Measurements from ENCODE around the gene SBF2. TPM values are rescaled to one million over a fixed set of nuclear protein-coding genes. Genes with fewer than 3 reads are reported as not detected.

The SBF2 gene
- total RNA-seq, 1 experiment from 2014 or later: 30.2 TPM

DNA sequence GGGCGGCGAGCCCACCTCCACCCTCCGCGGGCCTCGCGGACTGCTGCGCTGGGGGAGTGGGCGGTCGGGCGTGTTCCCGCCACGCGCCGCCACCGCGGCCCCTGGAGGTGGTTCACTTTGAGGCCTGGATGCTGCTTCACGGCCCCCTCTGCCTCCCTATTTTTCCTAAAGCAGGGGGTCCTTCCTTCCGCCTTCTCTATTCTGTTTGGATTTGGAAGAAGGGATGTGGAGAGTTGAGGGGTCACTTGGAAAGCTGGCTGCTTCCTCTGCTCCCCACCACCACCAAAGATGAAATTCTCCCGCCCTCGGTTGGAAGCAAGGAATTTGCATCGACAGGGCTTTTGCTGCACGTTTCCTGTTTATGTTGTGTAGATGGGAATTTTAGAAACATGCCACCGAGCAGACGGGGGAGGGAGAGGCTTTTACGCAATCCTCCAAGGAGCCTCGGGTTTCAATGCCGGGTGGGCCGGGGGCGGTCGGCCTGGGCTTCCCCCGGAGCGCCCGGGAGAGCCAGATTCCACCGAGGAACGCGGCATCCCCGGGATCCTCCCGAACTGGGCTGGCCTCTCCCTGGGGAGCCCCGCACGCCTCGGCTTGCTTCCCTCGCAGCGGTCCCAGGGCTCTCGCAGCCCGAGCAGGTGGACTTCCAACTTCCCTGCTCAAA, 403 bp upstream of the SBF2 start:
- no peak overlapping the region for H2BK20ac ChIP-seq (ENCODE audit: low read depth, low read length, poor library complexity, severe bottlenecking)
- peak overlapping the region; percentile 69 for H3K27ac ChIP-seq (ENCODE audit: insufficient read length, low read depth, low read length)
- H4K8ac ChIP-seq (replicated peaks; ENCODE audit: insufficient read length, low read depth, low read length): no peak overlapping the region
- peaks cover 9% of the 10 kb centered on the region; the same call in 1 of the 2 replicates for H3K4me1 ChIP-seq (ENCODE audit: insufficient read depth, low read length)
- H2BK12ac ChIP-seq (ENCODE audit: insufficient read length, low read depth, low read length): no peak overlapping the region
- H2AFZ ChIP-seq (ENCODE audit: low read length): peak overlapping the region; percentile 5
- H4K91ac ChIP-seq (ENCODE audit: insufficient read length, low read depth, low read length): no peak overlapping the region
- Mint-ChIP-seq H3K4me3 (peak overlapping the region; percentile 84 to 93), H3K27me3 (ENCODE audit: low read depth) (no peaks in the 10 kb centered on the region; the same call in 1 of the 2 replicates), H3K9me3 (no peaks in the 10 kb centered on the region; a peak in 1 of 5 replicates), H3K36me3 (ENCODE audit: insufficient read depth in 1 of 3, low read depth in 3 of 3) (peaks cover 5 to 13% (median 12%) of the 10 kb centered on the region in 3 experiments; a peak in 6 of 7 replicates), H3K4me1 (peaks cover 41 to 43% of the 10 kb centered on the region in 2 experiments), H3K27ac (peak overlapping the region; percentile 73 to 98 (median 94))
- peak overlapping the region; percentile 85; the same call in 1 of the 2 replicates for H3K14ac ChIP-seq (ENCODE audit: insufficient read depth, low read length)
- H3K4ac ChIP-seq (ENCODE audit: low read depth, low read length): no peak overlapping the region
- peak; percentile 50 for DNase-seq
- no peak for TF ChIP-seq CTCF (conservative IDR thresholded peaks at IDR 0.05)
- peaks cover 6% of the 10 kb centered on the region; the same call in 1 of the 2 replicates for H3K79me2 ChIP-seq (ENCODE audit: insufficient read depth, low read length)
- peak overlapping the region; percentile 46 for H3K9ac ChIP-seq (ENCODE audit: extremely low read depth, insufficient read length, low read length)
- H4K20me1 ChIP-seq (ENCODE audit: control insufficient read depth, insufficient read depth, insufficient read length): no peaks in the 10 kb centered on the region
- H3K23ac ChIP-seq (ENCODE audit: insufficient read length, low read depth, low read length): no peak overlapping the region
- H3K56ac ChIP-seq (ENCODE audit: insufficient read length, low read depth, low read length): no peak overlapping the region
- H4K5ac ChIP-seq (ENCODE audit: insufficient read length, low read depth, low read length): no peak overlapping the region
- no peaks in the 10 kb centered on the region for H3K9me3 ChIP-seq (ENCODE audit: control insufficient read depth, low read depth, low read length)
- no CpG with 5 or more reads among the region's 45 CpGs for WGBS (ENCODE audit: extremely low coverage, insufficient read length, low lambda C conversion rate)
- H3K23me2 ChIP-seq (ENCODE audit: insufficient read length, low read depth, low read length, poor library complexity, severe bottlenecking): peaks cover 8% of the 10 kb centered on the region
- H2BK5ac ChIP-seq (ENCODE audit: insufficient read length, low read length): no peak overlapping the region
- no peak overlapping the region for H3T11ph ChIP-seq (ENCODE audit: low read length)
- H3K4me2 ChIP-seq (ENCODE audit: insufficient read depth, insufficient read length, low read length): peak overlapping the region; percentile 81
- peak overlapping the region; percentile 80 for H3K18ac ChIP-seq (ENCODE audit: insufficient read length, low read depth, low read length)
- no peak overlapping the region for H2BK15ac ChIP-seq (ENCODE audit: low read depth, low read length)
- no peaks in the 10 kb centered on the region for H3K27me3 ChIP-seq (ENCODE audit: insufficient read depth, low read length)
- H3K79me1 ChIP-seq (ENCODE audit: insufficient read depth, low read depth, low read length, poor library complexity, severe bottlenecking): no peaks in the 10 kb centered on the region
- H2BK120ac ChIP-seq (ENCODE audit: low read depth, low read length, poor library complexity, severe bottlenecking): no peak overlapping the region
- no peak overlapping the region for H2AK5ac ChIP-seq (ENCODE audit: insufficient read length, low read length)

Data from H9 (cell line).